Neuronal stem cell (in vitro differentiated cells): ENCODE measurements around the gene TUBA8.
A peak's percentile ranks its signal among the peaks of the same experiment; 100 is the strongest.

Experiments
- DNase-seq: peaks from one replicate; pipeline ENCODE4 v3.0.0-alpha.2; 2013; ENCODE audit warnings: low spot score
- H2AFZ ChIP-seq: one replicate; pipeline ENCODE4 v1.6.1; 2013; ENCODE audit warnings: mild to moderate bottlenecking, low read length, inconsistent platforms
- H2AK5ac ChIP-seq: 2 replicates; pipeline ENCODE4 v1.6.1; 2013; ENCODE audit warnings: low read depth, mild to moderate bottlenecking, inconsistent platforms, low read length, moderate library complexity, mixed read lengths
- H2BK120ac ChIP-seq: 2 replicates; pipeline ENCODE4 v1.6.1; 2013; ENCODE audit warnings: low read depth, mild to moderate bottlenecking, inconsistent platforms, low read length, moderate library complexity, mixed read lengths
- H2BK12ac ChIP-seq: one replicate; pipeline ENCODE4 v1.6.1; 2013; ENCODE audit warnings: low read length, inconsistent platforms
- H2BK15ac ChIP-seq: 2 replicates; pipeline ENCODE4 v1.6.1; 2013; ENCODE audit warnings: mild to moderate bottlenecking, low read length, inconsistent platforms, mixed read lengths
- H2BK5ac ChIP-seq: one replicate; pipeline ENCODE4 v1.6.1; 2013; ENCODE audit warnings: inconsistent platforms, mild to moderate bottlenecking, low read length, moderate library complexity
- H3K14ac ChIP-seq: one replicate; pipeline ENCODE4 v1.6.1; 2013; ENCODE audit warnings: low read length, inconsistent platforms
- H3K18ac ChIP-seq: 2 replicates; pipeline ENCODE4 v1.6.1; 2013; ENCODE audit warnings: low read length, inconsistent platforms
- H3K23ac ChIP-seq: 2 replicates; pipeline ENCODE4 v1.6.1; 2013; ENCODE audit warnings: low read depth, mild to moderate bottlenecking, mixed read lengths, low read length, inconsistent platforms; ENCODE audit not compliant: poor library complexity
- H3K27ac ChIP-seq: replicated peaks from 3 replicates; pipeline ENCODE4 v1.5.1; 2013; ENCODE audit warnings: low read length, inconsistent platforms
- H3K27me3 ChIP-seq, 3 experiments: 2 replicates each; pipeline ENCODE4 v1.6.1; 2013; ENCODE audit warnings: low read length in 3 of 3, mild to moderate bottlenecking in 2 of 3, inconsistent platforms in 1 of 3, low read depth in 1 of 3, mixed read lengths in 1 of 3, moderate library complexity in 1 of 3; ENCODE audit not compliant: control insufficient read depth in 3 of 3, insufficient read depth in 3 of 3
- H3K36me3 ChIP-seq, 2 donors: replicated peaks in 1 of 2; 2 replicates each; pipeline ENCODE4 v1.6.1; 2013; ENCODE audit warnings: low read length in 2 of 2; ENCODE audit not compliant: control insufficient read depth in 2 of 2, insufficient read depth in 2 of 2
- H3K4ac ChIP-seq: 2 replicates; pipeline ENCODE4 v1.6.1; 2013; ENCODE audit warnings: inconsistent platforms, mild to moderate bottlenecking, low read length, moderate library complexity
- H3K4me1 ChIP-seq, 2 donors: 1 replicate in 1 of 2; 2 replicates in 1 of 2; pipeline ENCODE4 v1.6.1; 2013; ENCODE audit warnings: low read length in 2 of 2, low read depth in 1 of 2; ENCODE audit not compliant: control insufficient read depth in 2 of 2, insufficient read depth in 1 of 2
- H3K4me2 ChIP-seq: one replicate; pipeline ENCODE4 v1.6.1; 2013; ENCODE audit warnings: mild to moderate bottlenecking, low read length, inconsistent platforms; ENCODE audit not compliant: insufficient read depth, poor library complexity, severe bottlenecking
- H3K4me3 ChIP-seq, 2 donors: 2 replicates each; pipeline ENCODE4 v1.5.1; 2013; ENCODE audit warnings: low read length in 2 of 2, mild to moderate bottlenecking in 2 of 2, inconsistent platforms in 1 of 2, moderate library complexity in 1 of 2
- H3K79me1 ChIP-seq: one replicate; pipeline ENCODE4 v1.6.1; 2013; ENCODE audit warnings: low read depth, mild to moderate bottlenecking, inconsistent platforms, low read length, moderate library complexity
- H3K9ac ChIP-seq: one replicate; pipeline ENCODE4 v1.6.1; 2013; ENCODE audit warnings: mild to moderate bottlenecking, low read depth, low read length, inconsistent platforms; ENCODE audit not compliant: poor library complexity
- H3K9me3 ChIP-seq, 2 donors: replicated peaks in 1 of 2; 2 replicates each; pipeline versions ENCODE3 to v1.6.1; 2013; ENCODE audit warnings: low read length in 2 of 2, mild to moderate bottlenecking in 2 of 2, inconsistent platforms in 1 of 2, low read depth in 1 of 2, mixed read lengths in 1 of 2, moderate library complexity in 1 of 2; ENCODE audit not compliant: control insufficient read depth in 2 of 2, insufficient read depth in 1 of 2
- H4K8ac ChIP-seq: one replicate; pipeline ENCODE4 v1.6.1; 2013; ENCODE audit warnings: low read depth, mild to moderate bottlenecking, inconsistent platforms, low read length, moderate library complexity
- H4K91ac ChIP-seq: one replicate; pipeline ENCODE4 v1.6.1; 2013; ENCODE audit warnings: low read length, low read depth, mild to moderate bottlenecking, inconsistent platforms; ENCODE audit not compliant: poor library complexity
- WGBS, 2 donors: extraction: QIAGEN DNeasy Blood & Tissue Kit; methylation state at CpG; one replicate each; pipeline ENCODE4 v1.1.7; 2013; ENCODE audit warnings: missing lambda C conversion rate in 2 of 2, mixed read lengths in 1 of 2; ENCODE audit not compliant: insufficient read length in 2 of 2, insufficient replicate concordance in 1 of 2; ENCODE audit errors: extremely low coverage in 2 of 2; 5-methylcytosine and 5-hydroxymethylcytosine counted together

The TUBA8 gene

DNA sequence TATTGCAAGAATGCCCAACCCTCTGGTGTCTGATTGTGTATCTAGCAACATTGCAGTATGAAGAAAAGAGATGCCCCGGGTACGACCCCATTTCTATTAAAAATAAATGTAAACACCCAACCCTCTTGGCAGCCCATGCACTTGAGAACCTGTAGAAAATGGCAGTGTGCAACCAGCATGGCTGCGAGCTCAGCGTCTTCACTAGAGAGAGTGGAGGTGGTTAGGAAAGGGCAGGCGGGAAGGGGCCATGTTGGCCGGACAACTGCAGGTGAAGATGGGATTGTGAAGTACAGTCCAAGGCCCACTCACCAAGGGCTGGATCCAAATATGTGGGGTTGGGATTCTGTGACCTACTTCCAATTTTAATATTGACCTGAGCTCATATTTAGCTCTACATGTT lies 16.9 kb upstream of the TUBA8 start:
- Histone ChIP-seq H3K36me3 (peaks cover 13 to 32% of the 10 kb centered on the region in 2 donors), H3K18ac (peak overlapping the region; percentile 45)
- WGBS, 2 donors: no CpG with 5 or more reads among the region's 6 CpGs

GRCh38 chr22:18095101-18095805 lies 15.4 kb upstream of the TUBA8 start:
- no peak overlapping the region for H3K4me3 ChIP-seq
- H3K4me1 ChIP-seq: peaks cover 0 to 2% of the 10 kb centered on the region in 2 donors
- H3K14ac ChIP-seq: no peak overlapping the region
- H3K27ac ChIP-seq: no peak overlapping the region
- H3K4me2 ChIP-seq: no peak overlapping the region
- H4K8ac ChIP-seq: no peak overlapping the region
- H2AFZ ChIP-seq: no peak overlapping the region
- H3K4ac ChIP-seq: no peak overlapping the region
- no peaks in the 10 kb centered on the region for H3K9me3 ChIP-seq
- no peak overlapping the region for H4K91ac ChIP-seq
- H3K9ac ChIP-seq: no peak overlapping the region
- WGBS, 2 donors: no CpG with 5 or more reads among the region's 8 CpGs
- H2BK120ac ChIP-seq: no peak overlapping the region
- H2BK5ac ChIP-seq: no peak overlapping the region
- H2BK12ac ChIP-seq: no peak overlapping the region
- no peaks in the 10 kb centered on the region for H3K27me3 ChIP-seq
- H3K79me1 ChIP-seq: no peaks in the 10 kb centered on the region
- no peak overlapping the region for H3K23ac ChIP-seq
- no peak for DNase-seq
- H3K36me3 ChIP-seq: peaks cover 7 to 22% of the 10 kb centered on the region in 2 donors
- no peak overlapping the region for H2BK15ac ChIP-seq
- no peak overlapping the region for H3K18ac ChIP-seq
- no peak overlapping the region for H2AK5ac ChIP-seq

More for the DNA sequence above, 16.9 kb upstream of the TUBA8 start:
- Histone ChIP-seq H2AK5ac (no peak overlapping the region), H3K4me2 (no peak overlapping the region), H4K8ac (no peak overlapping the region), H3K4ac (no peak overlapping the region), H2AFZ (no peak overlapping the region), H4K91ac (no peak overlapping the region), H3K4me1 (peaks cover 0 to 2% of the 10 kb centered on the region in 2 donors), H2BK5ac (no peak overlapping the region), H3K14ac (no peak overlapping the region), H2BK120ac (no peak overlapping the region), H3K27me3 (no peaks in the 10 kb centered on the region), H3K27ac (no peak overlapping the region), H3K4me3 (no peak overlapping the region), H3K79me1 (no peaks in the 10 kb centered on the region), H2BK12ac (no peak overlapping the region), H3K9me3 (no peaks in the 10 kb centered on the region), H3K9ac (no peak overlapping the region), H3K23ac (no peak overlapping the region), H2BK15ac (no peak overlapping the region)
- DNase-seq: no peak

- no peak overlapping the region for H3K27ac ChIP-seq
- no peak overlapping the region for H2BK15ac ChIP-seq
- no peak overlapping the region for H4K8ac ChIP-seq
- no peak overlapping the region for H2AFZ ChIP-seq
- H3K9ac ChIP-seq: no peak overlapping the region
- no peak overlapping the region for H3K4ac ChIP-seq
- WGBS, 2 donors: no CpG with 5 or more reads among the region's 3 CpGs
- H3K23ac ChIP-seq: no peak overlapping the region
- no peaks in the 10 kb centered on the region for H3K79me1 ChIP-seq
- no peak overlapping the region for H3K14ac ChIP-seq
- peaks cover 6 to 9% of the 10 kb centered on the region in 2 donors for H3K36me3 ChIP-seq
- H2BK120ac ChIP-seq: no peak overlapping the region
- DNase-seq: no peak
- no peaks in the 10 kb centered on the region for H3K9me3 ChIP-seq
- H4K91ac ChIP-seq: no peak overlapping the region
- no peak overlapping the region for H3K4me3 ChIP-seq
- H2AK5ac ChIP-seq: no peak overlapping the region
- H3K4me1 ChIP-seq: peaks cover 0 to 2% of the 10 kb centered on the region in 2 donors
- H3K27me3 ChIP-seq: no peaks in the 10 kb centered on the region
- no peak overlapping the region for H3K4me2 ChIP-seq
- no peak overlapping the region for H2BK5ac ChIP-seq
- no peak overlapping the region for H3K18ac ChIP-seq
- no peak overlapping the region for H2BK12ac ChIP-seq
These were observed 13.8 kb upstream of the TUBA8 start for GRCh38 chr22:18096823-18097222.

DNA sequence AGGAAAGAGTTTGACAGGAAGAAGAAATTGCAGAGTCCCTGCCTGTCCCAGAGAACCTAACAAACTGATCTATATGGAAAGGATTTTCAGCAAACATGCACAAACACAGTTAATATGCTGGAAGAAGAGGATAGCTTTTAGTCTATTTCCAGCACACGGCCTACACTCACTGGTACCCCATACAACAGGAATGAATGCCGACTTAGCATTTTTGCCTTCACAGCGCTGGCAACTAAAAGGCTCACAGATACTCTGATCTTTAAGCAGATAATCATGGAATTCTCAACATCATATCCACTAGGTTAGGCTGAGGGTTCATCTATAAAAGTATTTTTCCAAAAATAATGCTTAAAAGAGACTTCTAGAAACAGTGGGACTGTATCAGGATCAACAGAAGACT lies 9.8 kb upstream of the TUBA8 start:
- H3K9ac ChIP-seq: no peak overlapping the region

More for the DNA sequence above, 9.8 kb upstream of the TUBA8 start:
- Histone ChIP-seq H3K14ac (no peak overlapping the region), H3K4me2 (no peak overlapping the region), H2AFZ (no peak overlapping the region), H3K4me1 (no peaks in the 10 kb centered on the region), H3K4me3 (no peak overlapping the region), H3K36me3 (peaks cover 2 to 4% of the 10 kb centered on the region in 2 donors), H3K18ac (no peak overlapping the region), H4K91ac (no peak overlapping the region), H4K8ac (no peak overlapping the region), H2BK120ac (no peak overlapping the region), H2BK15ac (no peak overlapping the region), H3K4ac (no peak overlapping the region), H3K79me1 (no peaks in the 10 kb centered on the region), H2AK5ac (no peak overlapping the region), H2BK5ac (no peak overlapping the region), H3K27me3 (no peaks in the 10 kb centered on the region), H3K27ac (no peak overlapping the region), H3K23ac (no peak overlapping the region), H3K9me3 (peaks cover 0 to 1% of the 10 kb centered on the region in 2 donors), H2BK12ac (no peak overlapping the region)
- DNase-seq: no peak
- no CpG with 5 or more reads among the region's 3 CpGs for WGBS, 2 donors
